ENCODE data around the gene EDEM3.
"Not testable (repeated sequence)": the region's sequence is repeated elsewhere in the genome, so short reads cannot be mapped to it uniquely, and the experiment has no call there.

EDEM3 gene

DNA sequence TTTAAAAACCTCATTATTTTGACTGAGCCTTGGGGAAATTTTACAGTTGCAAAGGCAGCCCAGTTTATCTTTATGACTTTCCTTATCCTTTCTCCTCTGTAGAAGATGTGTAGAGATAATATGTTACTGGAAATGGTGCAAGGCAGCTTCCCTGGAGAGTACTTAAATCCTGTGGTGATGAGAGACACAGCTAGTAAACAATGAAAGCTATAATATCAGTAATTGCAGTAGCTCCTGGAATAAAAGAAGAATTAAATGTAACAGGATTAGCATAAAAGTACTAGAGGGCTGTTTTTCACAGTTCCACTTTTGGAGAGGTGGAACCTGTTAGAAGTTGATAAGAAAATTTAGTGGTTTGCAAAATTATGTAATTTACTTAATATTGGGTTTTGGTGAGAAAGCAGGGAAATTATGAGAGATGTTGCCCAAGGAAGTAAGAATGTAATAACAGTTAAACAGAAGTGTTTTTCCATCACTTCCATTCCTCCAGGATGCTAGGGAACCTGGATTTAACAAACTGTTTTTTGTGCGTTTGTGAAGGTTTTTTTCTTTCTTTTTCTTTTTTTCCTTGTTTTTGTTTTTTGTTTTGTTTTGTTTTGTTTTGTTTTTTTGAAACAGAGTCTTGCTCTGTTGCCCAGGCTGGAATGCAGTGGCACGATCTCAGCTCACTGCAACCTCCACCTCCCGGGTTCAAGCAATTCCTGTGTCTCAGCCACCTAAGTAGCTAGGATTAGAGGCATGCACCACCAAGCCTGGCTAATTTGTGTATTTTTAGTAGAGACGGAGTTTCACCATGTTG is 15.7 kb upstream of the EDEM3 start:
- DNase-seq (ENCODE audit: insufficient read length, low spot score) (no peak), FAIRE-seq (no peak)

DNA sequence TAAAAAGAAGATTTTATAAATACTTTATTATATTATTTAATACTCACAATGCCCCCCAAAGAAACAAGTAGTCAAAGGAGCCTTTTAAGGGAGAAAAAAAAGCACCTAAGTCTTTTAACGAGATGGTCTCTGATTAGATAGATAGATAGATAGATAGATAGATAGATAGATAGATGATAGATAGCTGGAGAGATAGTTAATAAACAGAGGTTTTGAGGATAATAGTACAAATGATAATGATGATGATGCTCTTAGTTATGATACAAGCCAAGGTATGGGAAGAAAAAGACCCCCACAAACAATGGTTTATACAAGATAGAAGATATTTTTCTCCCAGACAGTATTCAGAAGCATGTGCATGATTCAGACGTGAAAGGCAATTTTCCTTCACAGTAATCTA is 14.6 kb upstream of the EDEM3 start:
- FAIRE-seq (no peak), DNase-seq (ENCODE audit: insufficient read length, low spot score) (no peak)

DNA sequence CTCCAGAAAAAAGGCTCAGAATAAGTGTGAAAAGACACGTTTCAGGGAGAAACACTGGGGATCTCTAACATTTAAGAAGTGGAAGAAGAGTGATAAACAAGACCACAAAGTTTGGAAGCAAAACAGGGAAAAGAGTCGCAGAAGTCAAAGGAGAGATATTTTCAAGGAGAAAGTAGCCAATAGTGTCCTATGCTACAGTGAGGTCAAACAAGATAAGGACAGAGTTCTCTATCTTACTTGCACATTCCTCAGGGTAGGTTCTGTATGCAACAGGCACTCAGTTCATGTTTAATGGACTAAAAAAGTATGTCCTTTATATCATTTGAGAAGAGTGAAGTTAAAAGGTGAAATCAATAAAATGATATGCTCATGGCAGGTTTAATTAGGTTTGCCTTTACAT is 13.8 kb upstream of the EDEM3 start:
- no peak for DNase-seq (ENCODE audit: insufficient read length, low spot score)
- no peak for FAIRE-seq

DNA sequence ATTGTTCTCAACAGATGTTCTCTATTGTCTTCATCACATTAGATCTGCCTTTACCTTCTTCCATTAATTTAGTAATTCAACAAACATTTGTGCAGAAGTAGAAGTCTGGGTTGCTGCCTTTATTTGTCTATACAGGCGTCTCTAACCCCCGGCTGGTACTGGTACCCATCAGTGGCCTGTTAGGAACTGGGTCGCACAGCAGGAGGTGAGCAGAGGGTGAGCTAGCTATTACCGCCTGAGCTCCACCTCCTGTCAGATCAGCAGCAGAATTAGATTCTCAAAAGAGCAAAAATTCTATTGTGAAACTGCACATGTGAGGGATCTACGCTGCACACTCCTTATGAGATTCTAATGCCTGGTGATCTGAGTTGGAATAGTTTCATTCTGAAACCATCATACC is 12.9 kb upstream of the EDEM3 start:
- DNase-seq (ENCODE audit: insufficient read length, low spot score) (no peak), FAIRE-seq (no peak)

DNA sequence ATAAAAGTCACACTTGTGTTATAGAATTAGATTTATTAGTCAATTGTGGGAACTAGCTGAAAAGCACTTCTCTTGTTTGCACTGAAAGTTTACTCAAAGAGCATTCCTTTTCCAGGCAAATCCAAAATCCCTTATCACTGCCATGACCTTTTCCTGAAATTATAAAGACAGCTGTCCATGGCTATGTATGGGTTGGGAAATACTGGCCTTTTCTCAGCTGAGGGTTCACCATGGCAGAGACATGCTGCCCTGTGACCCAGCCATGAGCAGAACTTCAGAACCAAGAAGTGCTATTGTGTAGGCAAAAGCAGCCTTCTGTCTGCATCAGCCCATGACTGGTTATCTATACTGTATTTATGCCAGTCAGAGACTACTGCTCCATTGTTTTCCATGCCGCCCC is 9.8 kb upstream of the EDEM3 start:
- DNase-seq (ENCODE audit: insufficient read length, low spot score) (no peak), FAIRE-seq (no peak)

DNA sequence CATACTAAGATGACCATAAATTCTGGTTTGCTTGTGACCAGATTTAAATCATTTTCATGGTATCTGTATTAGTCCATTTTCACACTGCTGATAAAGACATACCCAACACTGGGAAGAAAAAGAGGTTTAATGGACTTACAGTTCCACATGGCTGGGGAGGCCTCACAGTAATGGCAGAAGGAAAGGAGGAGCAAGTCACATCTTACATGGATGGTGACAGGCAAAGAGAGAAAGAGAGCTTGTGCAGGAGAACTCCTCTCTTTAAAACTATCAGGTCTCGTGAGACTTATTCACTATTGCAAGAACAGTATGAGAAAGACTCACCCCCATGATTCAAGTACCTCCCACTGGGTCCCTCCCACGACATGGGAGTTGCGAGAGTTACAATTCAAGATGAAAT is 8.9 kb upstream of the EDEM3 start:
- not testable (repeated sequence) for FAIRE-seq; DNase-seq (ENCODE audit: insufficient read length, low spot score)

DNA sequence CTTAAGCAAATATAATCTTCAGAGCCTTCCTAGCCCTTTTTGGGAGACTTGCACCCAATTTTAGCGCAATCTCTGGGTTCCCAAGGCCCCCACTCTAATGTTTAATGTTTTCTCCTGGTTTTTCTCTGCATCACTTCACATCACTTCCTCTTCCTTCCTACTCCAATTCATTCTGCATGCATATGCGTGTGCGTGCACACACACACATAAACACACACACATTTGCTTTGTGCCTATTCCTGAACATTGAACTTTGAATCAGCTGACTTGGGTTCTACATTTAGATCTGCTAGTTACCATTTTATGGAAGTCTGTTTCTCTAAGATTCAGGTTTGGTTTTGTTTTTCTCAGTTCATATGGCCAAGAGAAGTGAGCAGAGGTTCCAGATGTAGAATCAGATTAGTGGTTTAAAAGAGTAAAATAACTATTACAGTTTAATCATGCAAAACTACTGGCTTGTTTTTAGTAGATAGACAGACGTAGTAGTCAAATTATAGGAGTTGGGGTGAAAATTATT is 7.4 kb upstream of the EDEM3 start:
- FAIRE-seq (peak; percentile 11), DNase-seq (ENCODE audit: insufficient read length, low spot score) (no peak)

DNA sequence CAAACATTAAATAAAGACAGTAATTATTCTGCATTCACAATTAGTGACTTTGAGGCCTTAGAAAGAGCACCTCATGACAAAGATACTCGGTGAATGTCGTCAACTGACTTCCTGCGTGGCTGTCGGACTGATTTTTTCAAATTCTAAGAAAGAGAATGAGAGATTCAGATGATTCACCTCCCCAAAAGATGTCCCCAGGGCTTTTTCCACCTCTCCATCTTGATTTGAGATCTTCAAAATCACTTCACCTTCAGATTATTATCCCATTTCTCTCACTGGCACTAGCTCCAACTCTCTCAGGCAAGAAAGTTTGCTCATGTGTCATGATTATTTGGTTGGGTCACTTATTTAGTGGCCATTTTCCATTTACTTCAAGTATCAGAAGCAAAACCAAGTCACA is 5.0 kb upstream of the EDEM3 start:
- DNase-seq (ENCODE audit: insufficient read length, low spot score) (no peak), FAIRE-seq (no peak)

DNA sequence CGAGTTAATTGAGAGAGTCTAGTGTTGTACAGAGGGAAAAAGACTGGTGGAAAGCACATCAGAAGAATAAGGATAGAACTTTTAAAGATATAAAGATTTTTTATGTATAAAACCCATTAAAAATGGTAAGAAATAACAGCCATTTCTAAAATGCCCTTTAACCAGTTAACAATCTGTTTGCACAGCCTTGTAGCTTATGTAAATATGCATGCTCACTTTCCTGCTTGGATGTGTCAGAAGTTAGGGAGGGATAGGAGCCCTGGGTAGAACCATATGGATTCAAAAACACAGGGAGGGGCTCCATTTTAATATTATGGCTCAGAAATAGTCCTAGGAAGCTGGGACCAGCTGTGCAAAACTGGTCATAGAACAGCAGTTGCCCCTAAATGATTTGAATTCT is 4.5 kb upstream of the EDEM3 start:
- FAIRE-seq: no peak
- DNase-seq (ENCODE audit: insufficient read length, low spot score): no peak

DNA sequence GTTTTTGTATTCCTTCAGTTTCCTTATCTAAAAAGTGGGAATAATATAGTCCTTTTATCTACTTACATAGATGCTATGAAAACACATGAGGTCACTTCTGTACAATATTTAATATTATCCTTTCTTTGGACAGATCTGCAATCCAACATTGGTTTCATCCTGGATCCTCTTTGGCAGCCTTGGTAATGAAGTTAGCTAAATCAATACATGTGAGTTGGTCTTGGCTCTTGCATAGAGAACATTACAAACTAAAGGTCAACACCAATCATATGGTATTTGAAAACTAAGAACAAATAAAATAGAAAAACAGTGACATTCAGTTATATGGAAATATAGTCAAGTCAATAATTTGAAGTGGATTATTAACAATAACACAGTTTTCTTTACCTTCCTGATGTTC is 3.2 kb upstream of the EDEM3 start:
- DNase-seq (ENCODE audit: insufficient read length, low spot score) (no peak), FAIRE-seq (no peak)

DNA sequence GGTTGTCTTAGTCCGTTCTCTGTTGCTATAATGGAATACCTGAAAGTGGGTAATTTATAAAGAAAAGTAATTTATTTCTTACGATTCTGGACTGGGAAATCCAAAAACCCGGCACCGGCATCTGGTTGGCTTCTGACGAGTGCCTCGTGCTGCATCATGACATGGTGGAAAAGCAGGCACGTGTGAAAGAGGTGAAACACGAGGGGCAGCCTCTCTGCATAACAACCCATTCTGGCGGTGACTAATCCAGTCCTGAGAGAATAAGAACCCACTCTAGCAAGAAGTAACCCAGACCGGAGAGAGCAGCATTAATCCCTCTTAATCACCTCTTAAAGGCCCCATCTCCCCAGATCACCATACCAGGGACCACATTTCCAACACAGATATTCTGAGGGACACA is 2.7 kb upstream of the EDEM3 start:
- FAIRE-seq (no peak), DNase-seq (ENCODE audit: insufficient read length, low spot score) (no peak)

DNA sequence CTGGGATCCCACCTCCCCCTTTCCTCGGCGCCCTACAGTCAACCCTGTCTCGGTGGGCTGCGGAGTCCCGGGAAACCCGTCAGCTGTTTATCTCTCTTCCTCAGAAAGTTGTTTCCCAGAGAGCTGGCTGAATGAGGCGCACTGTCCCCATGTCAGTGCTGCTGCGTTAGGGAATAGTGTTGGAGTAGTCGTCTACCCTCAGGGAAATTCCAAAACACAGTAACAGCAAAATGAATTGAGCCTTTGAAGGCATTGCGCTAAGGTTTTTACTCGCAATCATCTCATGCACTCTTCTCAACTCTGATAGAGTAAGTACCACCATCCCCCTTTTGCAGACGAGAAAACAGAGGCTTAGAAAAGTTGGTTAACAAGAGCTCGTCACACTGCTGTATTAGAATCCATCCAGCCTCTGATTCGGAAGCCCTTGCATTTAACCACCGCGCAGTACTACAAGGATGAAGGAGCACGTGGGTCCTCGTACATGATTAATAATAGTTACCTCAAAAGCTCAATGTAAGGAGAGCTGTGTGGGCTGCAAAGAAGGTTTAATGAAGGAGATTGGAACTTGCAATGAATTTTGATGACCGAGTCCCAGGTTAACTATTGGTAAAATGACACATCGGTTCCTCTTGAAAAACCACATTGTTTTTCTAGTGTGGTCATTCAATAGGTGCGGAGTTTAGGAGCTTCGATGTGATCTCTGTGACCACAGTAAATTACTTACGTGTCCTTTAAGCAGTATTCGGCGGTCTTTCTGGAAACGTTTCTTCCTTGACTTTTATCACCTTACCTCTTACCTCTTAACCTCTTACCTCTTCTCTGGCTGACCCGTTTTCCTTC is 788 bp upstream of the EDEM3 start:
- peak; percentile 56 for FAIRE-seq

DNA sequence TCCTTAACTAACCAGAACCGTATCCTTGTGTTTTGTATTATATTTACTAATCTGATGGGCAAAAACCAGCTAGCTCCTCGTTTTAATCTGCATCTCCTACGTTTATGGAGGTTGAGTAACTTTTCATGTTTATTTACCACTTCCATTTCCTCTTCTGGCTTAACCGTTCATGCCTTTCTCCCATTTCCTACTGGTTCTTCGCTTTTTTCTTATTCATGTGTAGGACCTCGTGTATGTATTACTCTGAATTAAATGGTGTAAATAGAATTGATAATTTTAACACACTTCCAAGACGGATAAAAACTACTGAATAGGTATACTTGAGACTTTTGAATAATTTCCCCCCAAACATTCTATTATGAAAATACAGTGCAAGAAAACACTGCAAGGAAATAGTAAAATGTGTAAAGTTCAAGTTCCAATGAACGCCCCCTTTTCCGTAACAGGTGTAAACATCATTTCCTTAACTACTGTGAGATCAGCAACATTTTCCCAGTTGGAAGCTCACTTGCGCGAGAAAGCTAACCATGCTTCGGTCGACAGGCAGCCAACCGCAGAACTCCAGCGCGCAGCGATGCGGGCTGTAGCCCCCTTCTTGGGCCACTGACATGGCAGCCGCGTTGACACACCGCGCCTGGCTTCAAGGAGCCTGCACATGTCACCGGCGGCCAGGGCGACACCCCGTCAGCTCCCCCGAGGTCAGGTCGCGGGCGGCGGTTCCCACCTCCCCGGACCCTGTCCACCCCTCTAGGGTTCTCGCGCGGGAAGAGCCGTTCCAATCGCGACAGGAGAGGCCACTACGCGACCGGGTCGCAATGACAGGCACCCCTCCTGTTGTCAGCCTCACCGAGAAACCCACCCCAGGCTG is 816 bp downstream of the EDEM3 start:
- FAIRE-seq: peak; percentile 75

More for the DNA sequence above, 788 bp upstream of the EDEM3 start:
- no peak for DNase-seq (ENCODE audit: insufficient read length, low spot score)

DNA sequence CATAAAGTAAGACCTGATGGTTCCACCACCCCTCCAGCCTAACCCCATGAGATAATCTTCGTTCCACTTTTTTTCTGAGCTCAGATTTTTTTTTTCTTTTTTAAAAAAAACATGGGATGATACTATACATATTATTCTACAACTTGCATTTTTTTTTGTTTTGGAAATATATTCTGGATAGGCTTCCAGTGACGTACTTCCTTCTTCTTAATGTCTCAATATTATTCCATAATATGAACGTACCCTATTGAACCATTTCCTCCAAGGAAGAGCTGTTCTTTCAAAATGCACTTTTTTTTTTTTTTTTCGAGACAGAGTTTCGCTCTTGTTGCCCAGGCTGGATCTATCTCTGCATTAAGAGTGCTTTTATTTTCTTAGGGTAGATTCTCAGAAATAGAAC is 1.5 kb downstream of the EDEM3 start:
- no peak for DNase-seq (ENCODE audit: insufficient read length, low spot score)
- FAIRE-seq: no peak

More for the DNA sequence above, 816 bp downstream of the EDEM3 start:
- DNase-seq (ENCODE audit: insufficient read length, low spot score): no peak

DNA sequence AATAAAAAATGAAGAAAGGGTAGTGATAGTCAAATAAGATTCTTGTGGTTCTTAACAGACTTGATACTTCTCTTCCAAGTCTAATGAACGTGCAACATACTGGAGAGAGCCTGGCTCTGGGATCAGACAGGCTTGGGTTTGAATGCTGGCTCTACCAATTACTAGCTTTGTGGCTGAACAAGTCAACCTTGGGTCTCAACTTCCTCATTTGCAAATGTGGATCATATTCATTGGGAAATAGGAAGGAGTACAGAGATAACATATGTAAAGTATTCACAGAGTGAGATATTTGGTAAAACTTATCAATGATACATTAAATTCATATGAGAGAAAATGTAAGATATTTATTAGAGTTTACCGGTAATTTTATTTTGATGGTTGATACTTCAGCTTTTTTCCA is 2.0 kb downstream of the EDEM3 start:
- DNase-seq (ENCODE audit: insufficient read length, low spot score) (no peak), FAIRE-seq (peak; percentile 26)

DNA sequence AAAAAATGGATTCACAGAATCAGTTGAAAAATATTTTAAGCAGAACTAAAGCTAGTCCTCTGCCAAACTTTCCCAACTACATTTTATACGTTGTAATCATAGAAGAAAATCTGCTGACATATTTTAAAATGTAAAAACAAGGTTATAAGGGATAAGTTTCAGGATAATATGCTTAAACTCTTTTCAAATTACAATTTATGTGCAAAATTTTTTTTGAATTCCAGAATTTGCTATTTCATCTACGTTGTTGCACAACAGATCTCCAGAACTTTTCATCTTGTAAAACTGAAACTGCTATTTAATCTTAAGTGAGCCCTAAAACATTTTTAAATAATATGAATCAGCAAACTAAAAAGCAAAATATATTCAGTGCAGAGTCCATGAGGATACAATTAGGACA is 5.9 kb downstream of the EDEM3 start:
- FAIRE-seq (no peak), DNase-seq (ENCODE audit: insufficient read length, low spot score) (no peak)

DNA sequence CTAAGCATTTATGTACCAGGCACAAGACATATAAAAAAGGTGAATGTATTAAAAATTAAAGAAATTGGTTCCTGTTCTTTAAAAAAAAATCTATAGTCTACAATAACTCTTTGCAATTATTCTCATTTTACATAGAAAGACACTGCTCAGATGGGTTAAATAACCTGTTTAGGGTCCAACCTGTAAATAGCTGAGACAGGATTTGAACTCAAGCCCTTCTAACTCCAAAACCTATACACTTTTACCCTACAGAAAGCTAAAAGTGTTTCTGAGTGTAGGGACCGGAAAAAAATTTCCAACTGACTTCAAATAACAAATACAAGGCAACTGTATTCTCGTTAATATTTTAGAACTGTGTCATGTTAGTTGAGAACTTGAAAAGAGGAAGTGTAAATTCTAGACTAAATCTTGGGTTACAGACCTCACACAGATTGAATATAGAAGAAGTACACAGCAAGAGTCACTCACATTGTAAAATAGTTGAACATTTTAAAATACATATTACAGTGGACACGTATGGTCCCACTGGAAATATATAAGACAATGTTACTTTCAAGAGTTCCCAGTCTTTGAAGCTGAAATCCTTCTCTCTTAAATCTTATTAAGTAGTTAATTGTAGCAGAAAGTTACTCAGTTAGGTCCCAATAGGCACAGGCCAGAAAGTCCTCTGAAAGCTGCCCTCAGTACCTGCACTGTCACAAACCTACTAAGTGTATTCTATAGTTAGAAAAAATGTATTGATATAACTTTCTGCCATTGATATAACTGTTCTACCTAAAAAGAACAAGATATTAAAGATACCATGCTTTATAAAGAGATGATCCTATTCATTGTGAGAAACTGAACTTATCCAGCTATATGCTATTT is 7.3 kb downstream of the EDEM3 start:
- DNase-seq (ENCODE audit: insufficient read length, low spot score): no peak
- FAIRE-seq: peak; percentile 86

DNA sequence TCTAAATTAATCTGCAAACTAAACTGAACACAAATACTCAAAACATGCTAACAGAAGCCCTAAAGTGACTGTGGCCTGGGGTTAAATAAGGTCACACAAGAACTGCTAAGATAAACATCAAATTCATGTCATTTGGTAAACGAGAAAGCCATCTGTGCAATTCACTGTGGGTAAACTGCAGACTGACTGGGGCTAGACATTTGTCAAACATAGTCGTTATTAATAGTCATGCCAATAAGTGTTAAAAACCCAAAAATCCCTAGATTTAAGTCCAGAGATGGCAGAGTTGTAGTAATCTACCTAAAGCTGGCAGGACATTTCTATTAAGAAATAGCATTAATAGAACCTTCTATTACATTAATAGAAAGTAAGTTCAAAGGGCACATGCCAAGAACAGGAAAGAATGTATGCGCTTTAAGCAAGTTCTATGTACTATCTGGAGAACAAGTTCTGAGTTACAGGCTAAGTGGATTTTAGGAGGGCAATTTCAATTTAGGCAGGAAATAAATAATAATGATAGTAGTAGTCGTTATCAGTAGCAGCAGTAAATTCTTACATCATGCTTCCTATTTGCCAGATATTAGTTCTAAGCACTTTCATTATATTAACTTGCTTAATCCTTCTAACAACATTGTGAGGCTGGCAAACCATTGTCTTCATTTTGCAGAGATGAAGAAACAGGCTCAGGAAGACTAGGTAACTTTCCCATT is 8.6 kb downstream of the EDEM3 start:
- FAIRE-seq (peak; percentile 86), DNase-seq (ENCODE audit: insufficient read length, low spot score) (no peak)

DNA sequence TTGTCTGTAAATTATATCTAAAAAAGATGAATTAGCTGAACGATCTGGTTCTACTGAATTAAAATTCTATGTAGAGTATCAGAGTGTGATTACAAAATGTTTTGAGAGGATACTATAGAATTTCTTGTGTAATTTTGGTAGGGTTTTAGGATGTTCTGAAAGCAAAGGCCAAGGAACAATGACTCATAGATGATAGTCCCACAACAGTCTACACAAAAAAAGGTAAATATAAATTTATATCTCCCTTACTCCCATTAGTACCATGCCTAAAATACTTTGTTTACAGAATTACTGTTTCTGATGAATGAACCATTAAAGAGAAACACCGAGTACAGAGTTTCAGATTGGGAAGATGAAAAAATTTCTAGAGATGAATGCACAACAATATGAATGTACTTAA is 9.5 kb downstream of the EDEM3 start:
- FAIRE-seq (no peak), DNase-seq (ENCODE audit: insufficient read length, low spot score) (no peak)

Measured in GM19239 (cell line).